WTC11 (cell line): ENCODE results near the gene AMPD3. TPM values are rescaled to one million over a fixed set of nuclear protein-coding genes. Genes with fewer than 3 reads are reported as not detected.

Experiments used
- ATAC-seq: fragments of 200-7000 bp; cut with Tn5 transposase; 2 replicates; pipeline ENCODE4 v1.10.0; 2021; ENCODE audit warnings: mild to moderate bottlenecking, moderate library complexity
- CTCF ChIA-PET: fragments of 300-600 bp; sonication (Branson Sonifier 250); formaldehyde crosslinking; loops from one replicate; lab custom pipeline; 2021; ENCODE audit warnings: antibody characterized with exemption; lab: Charles Lee
- POLR2A ChIA-PET: fragments of 350-600 bp; sonication (Branson Sonifier 250); formaldehyde crosslinking; loops from one replicate; lab custom pipeline; 2021; ENCODE audit warnings: antibody characterized with exemption; lab: Charles Lee
- DNase-seq: peaks from one replicate; pipeline ENCODE4 v3.0.0; 2021; ENCODE audit warnings: low spot score
- H3K27ac Mint-ChIP-seq: 2 replicates; pipeline ENCODE4 v1.8.0; 2021; ENCODE audit warnings: mixed read lengths
- H3K27me3 Mint-ChIP-seq: 2 replicates; pipeline ENCODE4 v1.8.0; 2021; ENCODE audit warnings: low read depth, mild to moderate bottlenecking, moderate library complexity, mixed read lengths
- H3K36me3 Mint-ChIP-seq: 2 replicates; pipeline ENCODE4 v1.8.0; 2021; ENCODE audit warnings: mixed read lengths
- H3K4me1 Mint-ChIP-seq: 2 replicates; pipeline ENCODE4 v1.8.0; 2022; ENCODE audit warnings: mixed read lengths
- H3K4me3 Mint-ChIP-seq: 2 replicates; pipeline ENCODE4 v1.8.0; 2021; ENCODE audit warnings: mild to moderate bottlenecking, moderate library complexity, mixed read lengths
- H3K9me3 Mint-ChIP-seq: 2 replicates; pipeline ENCODE4 v1.8.0; 2021; ENCODE audit warnings: mixed read lengths
- CREM ChIP-seq: sonication (generic); formaldehyde crosslinking; IDR thresholded peaks from 2 replicates; pipeline ENCODE4 v1.8.1; 2022; ENCODE audit warnings: mild to moderate bottlenecking, missing genetic modification reagents, moderate library complexity
- CTCF ChIP-seq: fragments of 200-600 bp; IDR thresholded peaks from 2 replicates; pipeline ENCODE4 v1.8.0; 2022; ENCODE audit warnings: antibody characterized with exemption
- ETV6 ChIP-seq: sonication (generic); formaldehyde crosslinking; IDR thresholded peaks from 2 replicates; pipeline ENCODE4 v1.8.1; 2022; ENCODE audit warnings: mild to moderate bottlenecking, missing genetic modification reagents
- FOXK1 ChIP-seq: sonication (generic); formaldehyde crosslinking; IDR thresholded peaks from 2 replicates; pipeline ENCODE4 v1.8.0; 2022; ENCODE audit warnings: mild to moderate bottlenecking, moderate library complexity, missing genetic modification reagents
- FOXP1 ChIP-seq: sonication (generic); formaldehyde crosslinking; IDR thresholded peaks from 2 replicates; pipeline ENCODE4 v1.8.0; 2022; ENCODE audit warnings: missing genetic modification reagents, mild to moderate bottlenecking, moderate library complexity, borderline replicate concordance
- FOXP4 ChIP-seq: sonication (generic); formaldehyde crosslinking; IDR thresholded peaks from 2 replicates; pipeline ENCODE4 v1.8.0; 2022; ENCODE audit warnings: mild to moderate bottlenecking, missing genetic modification reagents
- GRHL2 ChIP-seq: fragments of 250-450 bp; sonication (Bioruptor Pico); IDR thresholded peaks from 2 replicates; pipeline ENCODE4 v1.8.0; 2022; ENCODE audit warnings: mild to moderate bottlenecking, moderate library complexity; ENCODE audit not compliant: insufficient replicate concordance, severe bottlenecking
- KAT7 ChIP-seq: sonication (generic); formaldehyde crosslinking; IDR thresholded peaks from 2 replicates; pipeline ENCODE4 v1.8.1; 2023; ENCODE audit warnings: missing genetic modification reagents, mild to moderate bottlenecking, borderline replicate concordance
- NFYB ChIP-seq: sonication (generic); formaldehyde crosslinking; conservative IDR thresholded peaks from 2 replicates; pipeline ENCODE4 v1.8.0; 2022; ENCODE audit warnings: low read depth, missing genetic modification reagents
- PRRX2 ChIP-seq: fragments of 250-450 bp; sonication (Bioruptor Pico); IDR thresholded peaks from 2 replicates; pipeline ENCODE4 v1.8.0; 2021; ENCODE audit warnings: mild to moderate bottlenecking
- RELA ChIP-seq: sonication (generic); formaldehyde crosslinking; IDR thresholded peaks from 2 replicates; pipeline ENCODE4 v1.8.1; 2022; ENCODE audit warnings: missing genetic modification reagents, mild to moderate bottlenecking, borderline replicate concordance
- TCF7 ChIP-seq: sonication (generic); formaldehyde crosslinking; IDR thresholded peaks from 2 replicates; pipeline ENCODE4 v1.8.0; 2022; ENCODE audit warnings: mild to moderate bottlenecking, low read depth, missing genetic modification reagents, moderate library complexity
- USF1 ChIP-seq: sonication (generic); formaldehyde crosslinking; IDR thresholded peaks from 2 replicates; pipeline ENCODE4 v1.8.0; 2022; ENCODE audit warnings: mild to moderate bottlenecking, missing genetic modification reagents
- ZNF138 ChIP-seq: sonication (generic); formaldehyde crosslinking; conservative IDR thresholded peaks from 2 replicates; pipeline ENCODE4 v1.8.1; 2022; ENCODE audit warnings: mild to moderate bottlenecking, moderate library complexity, missing genetic modification reagents
- ZNF416 ChIP-seq: fragments of 250-450 bp; sonication (Bioruptor Pico); IDR thresholded peaks from 2 replicates; pipeline ENCODE4 v1.9.0; 2021; ENCODE audit warnings: mild to moderate bottlenecking, inconsistent platforms
- ZNF532 ChIP-seq: fragments of 250-450 bp; sonication (Bioruptor Pico); IDR thresholded peaks from 2 replicates; pipeline ENCODE4 v1.9.0; 2021; ENCODE audit warnings: mild to moderate bottlenecking, borderline replicate concordance
- total RNA-seq: library from RNA; stranded (reverse); gene quantifications from 3 replicates; pipeline ENCODE4 v1.2.3, GENCODE V29; 2021

Gene AMPD3
- total RNA-seq, 1 experiment from 2014 or later = 6.4 TPM

- TF ChIP-seq ZNF532 (no peak), ETV6 (no peak), NFYB (CRISPR knock-in tag) (no peak), ZNF138 (no peak), CREM (CRISPR knock-in tag) (no peak), TCF7 (CRISPR knock-in tag) (no peak), RELA (CRISPR knock-in tag) (no peak), KAT7 (CRISPR knock-in tag) (no peak)
Measured at GRCh38 chr11:10533323-10533722, 78.3 kb downstream of the AMPD3 start (continued).

GRCh38 chr11:10534316-10534715, 79.3 kb downstream of the AMPD3 start:
- H3K4me3 Mint-ChIP-seq = no peak overlapping the region

GRCh38 chr11:10537600-10537999, 82.5 kb downstream of the AMPD3 start:
- no peaks in the 10 kb centered on the region for H3K36me3 Mint-ChIP-seq
- ChIA-PET CTCF (interaction anchor here (0.5 kb wide), 1 partner anchor 859 kb away, joined by 3 read pairs; no protein-coding TSS in a partner anchor), POLR2A (no interaction called here)
- H3K4me3 Mint-ChIP-seq = no peak overlapping the region
- peaks cover 12% of the 10 kb centered on the region for H3K27me3 Mint-ChIP-seq
- H3K9me3 Mint-ChIP-seq = no peaks in the 10 kb centered on the region
- no peak overlapping the region for H3K27ac Mint-ChIP-seq
- ATAC-seq = no peak
- DNase-seq = no peak
- TF ChIP-seq PRRX2 (CRISPR knock-in tag) = no peak
- no peak for TF ChIP-seq FOXK1
- no peak for TF ChIP-seq FOXP1 (CRISPR knock-in tag)
- no peak for TF ChIP-seq USF1 (CRISPR knock-in tag)
- no peak for TF ChIP-seq FOXP4 (CRISPR knock-in tag)
- peaks cover 15% of the 10 kb centered on the region for H3K4me1 Mint-ChIP-seq

More at GRCh38 chr11:10534316-10534715, 79.3 kb downstream of the AMPD3 start:
- no peak for DNase-seq
- no peaks in the 10 kb centered on the region for H3K9me3 Mint-ChIP-seq
- TF ChIP-seq ZNF416 (CRISPR knock-in tag) (no peak), GRHL2 (CRISPR knock-in tag) (no peak), RELA (CRISPR knock-in tag) (no peak), CTCF (no peak)
- CTCF ChIA-PET = no interaction called here
- H3K27me3 Mint-ChIP-seq = no peaks in the 10 kb centered on the region
- no peak for ATAC-seq
- peaks cover 4% of the 10 kb centered on the region; the same call in 1 of the 2 replicates for H3K36me3 Mint-ChIP-seq
- no peak overlapping the region for H3K27ac Mint-ChIP-seq
- no peaks in the 10 kb centered on the region for H3K4me1 Mint-ChIP-seq
- POLR2A ChIA-PET = no interaction called here
